ENCODE data around the gene ANGPTL2. TPM values are rescaled to one million over a fixed set of nuclear protein-coding genes. Genes with fewer than 3 reads are reported as not detected.

Gene ANGPTL2
- total RNA-seq, 1 donor from 2014 or later = 16.6 TPM

DNA sequence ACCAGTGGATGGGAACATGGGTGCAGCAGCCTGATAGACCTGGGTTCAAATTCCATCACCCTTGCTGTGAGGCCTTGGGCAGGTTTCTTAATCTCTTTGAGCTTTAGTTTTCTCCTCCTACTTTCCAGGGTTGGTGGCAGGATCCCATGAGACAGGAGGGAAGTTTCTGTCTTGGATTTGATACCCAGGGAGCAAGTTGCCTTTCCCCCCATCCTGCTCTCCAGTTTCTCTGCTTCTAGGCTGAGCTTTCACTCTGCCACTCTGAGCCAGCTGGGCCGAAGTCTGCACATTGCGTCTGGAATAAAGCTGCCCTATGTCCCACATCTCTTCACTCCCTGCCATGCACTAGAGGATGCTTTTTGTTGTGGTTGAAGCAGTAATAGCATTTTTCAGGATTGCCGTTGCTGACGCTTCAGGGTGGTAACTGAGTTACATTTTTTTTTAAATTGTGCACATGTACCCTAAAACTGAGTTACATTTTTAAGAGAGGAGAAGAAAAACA is 40.5 kb upstream of the ANGPTL2 start:
- no peak overlapping the region for H3K27ac Mint-ChIP-seq
- no peaks in the 10 kb centered on the region for H3K9me3 Mint-ChIP-seq
- TF ChIP-seq, protein P1, sequence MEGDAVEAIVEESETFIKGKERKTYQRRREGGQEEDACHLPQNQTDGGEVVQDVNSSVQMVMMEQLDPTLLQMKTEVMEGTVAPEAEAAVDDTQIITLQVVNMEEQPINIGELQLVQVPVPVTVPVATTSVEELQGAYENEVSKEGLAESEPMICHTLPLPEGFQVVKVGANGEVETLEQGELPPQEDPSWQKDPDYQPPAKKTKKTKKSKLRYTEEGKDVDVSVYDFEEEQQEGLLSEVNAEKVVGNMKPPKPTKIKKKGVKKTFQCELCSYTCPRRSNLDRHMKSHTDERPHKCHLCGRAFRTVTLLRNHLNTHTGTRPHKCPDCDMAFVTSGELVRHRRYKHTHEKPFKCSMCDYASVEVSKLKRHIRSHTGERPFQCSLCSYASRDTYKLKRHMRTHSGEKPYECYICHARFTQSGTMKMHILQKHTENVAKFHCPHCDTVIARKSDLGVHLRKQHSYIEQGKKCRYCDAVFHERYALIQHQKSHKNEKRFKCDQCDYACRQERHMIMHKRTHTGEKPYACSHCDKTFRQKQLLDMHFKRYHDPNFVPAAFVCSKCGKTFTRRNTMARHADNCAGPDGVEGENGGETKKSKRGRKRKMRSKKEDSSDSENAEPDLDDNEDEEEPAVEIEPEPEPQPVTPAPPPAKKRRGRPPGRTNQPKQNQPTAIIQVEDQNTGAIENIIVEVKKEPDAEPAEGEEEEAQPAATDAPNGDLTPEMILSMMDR (IDR thresholded peaks at IDR 0.05; ENCODE audit: unreplicated experiment) = no peak
- no peak overlapping the region for H3K4me3 Mint-ChIP-seq
- H3K27me3 Mint-ChIP-seq (ENCODE audit: low read depth) = no peaks in the 10 kb centered on the region
- DNase-seq (ENCODE audit: low spot score in 2 of 2, unreplicated experiment in 2 of 2) = no peak
- peaks cover 2% of the 10 kb centered on the region for H3K4me1 Mint-ChIP-seq
- H3K36me3 Mint-ChIP-seq = no peaks in the 10 kb centered on the region

DNA sequence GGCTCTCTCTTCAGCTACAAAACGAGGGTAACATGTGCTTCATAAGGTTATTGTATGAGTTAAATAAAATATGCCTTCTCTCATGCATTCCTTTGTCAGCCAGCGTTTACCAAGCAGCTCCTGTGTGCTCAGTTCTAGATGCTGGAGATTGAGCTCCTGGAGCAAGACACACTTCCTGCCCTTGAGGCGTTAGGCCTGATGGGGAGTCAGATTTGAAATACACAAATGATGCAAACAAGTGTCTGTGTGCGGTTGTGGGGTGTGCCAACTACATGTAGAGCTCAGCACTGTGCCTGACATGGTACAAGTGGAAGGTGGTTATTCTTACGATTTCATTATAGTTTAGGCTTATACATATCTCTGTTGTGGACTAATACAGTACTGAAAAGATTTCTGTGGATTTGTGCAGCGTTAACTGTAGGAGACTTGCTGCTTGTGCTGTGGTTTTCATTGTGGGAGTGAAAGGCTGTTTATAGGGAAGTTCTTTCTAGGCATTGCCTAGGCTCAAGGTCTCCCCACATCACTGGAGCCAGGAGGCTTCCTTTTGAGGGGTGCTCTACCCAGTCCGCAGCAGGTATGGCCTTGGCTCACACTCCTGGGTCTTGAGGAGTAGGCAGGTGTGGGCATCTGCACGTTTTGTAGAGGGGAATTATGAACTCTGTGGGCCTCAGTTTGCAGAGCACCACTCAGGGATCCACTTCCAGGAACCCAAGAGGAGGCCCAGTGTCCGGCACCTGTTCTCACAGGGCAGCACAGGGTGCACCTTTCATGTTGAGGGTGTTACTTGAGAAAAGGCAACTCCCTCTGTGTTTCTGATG is 39.8 kb upstream of the ANGPTL2 start:
- H3K9me3 Mint-ChIP-seq = no peaks in the 10 kb centered on the region
- H3K4me3 Mint-ChIP-seq = no peak overlapping the region
- H3K4me1 Mint-ChIP-seq = peaks cover 2% of the 10 kb centered on the region
- TF ChIP-seq, protein P1 (IDR thresholded peaks at IDR 0.05; ENCODE audit: unreplicated experiment) = no peak
- H3K27me3 Mint-ChIP-seq (ENCODE audit: low read depth) = no peaks in the 10 kb centered on the region
- no peak for DNase-seq (ENCODE audit: low spot score in 2 of 2, unreplicated experiment in 2 of 2)
- H3K27ac Mint-ChIP-seq = no peak overlapping the region
- no peaks in the 10 kb centered on the region for H3K36me3 Mint-ChIP-seq

DNA sequence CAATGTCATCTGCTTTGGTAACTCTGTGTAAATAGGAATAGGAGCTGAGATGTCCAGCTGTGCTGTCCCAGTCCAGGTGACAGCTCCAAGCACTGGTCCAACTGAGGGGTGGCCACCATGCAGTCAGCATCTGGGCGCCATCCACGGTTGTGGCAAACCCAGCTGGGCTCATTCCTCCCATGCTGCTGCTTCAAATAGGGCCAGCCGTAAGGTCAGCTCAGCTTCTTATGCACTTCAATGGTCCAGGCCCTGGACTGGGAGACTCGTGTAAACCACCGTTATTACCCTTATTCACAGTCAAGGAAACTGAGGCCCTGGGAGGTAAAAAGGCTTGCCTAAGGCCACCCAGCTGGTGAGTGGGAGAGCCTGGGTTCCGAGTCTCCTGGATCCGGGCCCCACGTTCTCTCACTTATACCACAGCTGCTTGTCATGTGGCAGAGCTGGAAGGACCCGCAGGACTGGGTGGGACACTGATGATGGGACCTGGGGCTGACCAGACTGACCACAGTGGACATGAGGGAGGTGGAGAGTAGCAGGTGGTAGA is 38.7 kb upstream of the ANGPTL2 start:
- Mint-ChIP-seq H3K27ac (no peak overlapping the region), H3K36me3 (no peaks in the 10 kb centered on the region), H3K27me3 (ENCODE audit: low read depth) (no peaks in the 10 kb centered on the region), H3K4me1 (peaks cover 2% of the 10 kb centered on the region), H3K9me3 (no peaks in the 10 kb centered on the region), H3K4me3 (no peak overlapping the region)
- DNase-seq (ENCODE audit: low spot score in 2 of 2, unreplicated experiment in 2 of 2) = no peak
- TF ChIP-seq, protein P1 (IDR thresholded peaks at IDR 0.05; ENCODE audit: unreplicated experiment) = no peak

DNA sequence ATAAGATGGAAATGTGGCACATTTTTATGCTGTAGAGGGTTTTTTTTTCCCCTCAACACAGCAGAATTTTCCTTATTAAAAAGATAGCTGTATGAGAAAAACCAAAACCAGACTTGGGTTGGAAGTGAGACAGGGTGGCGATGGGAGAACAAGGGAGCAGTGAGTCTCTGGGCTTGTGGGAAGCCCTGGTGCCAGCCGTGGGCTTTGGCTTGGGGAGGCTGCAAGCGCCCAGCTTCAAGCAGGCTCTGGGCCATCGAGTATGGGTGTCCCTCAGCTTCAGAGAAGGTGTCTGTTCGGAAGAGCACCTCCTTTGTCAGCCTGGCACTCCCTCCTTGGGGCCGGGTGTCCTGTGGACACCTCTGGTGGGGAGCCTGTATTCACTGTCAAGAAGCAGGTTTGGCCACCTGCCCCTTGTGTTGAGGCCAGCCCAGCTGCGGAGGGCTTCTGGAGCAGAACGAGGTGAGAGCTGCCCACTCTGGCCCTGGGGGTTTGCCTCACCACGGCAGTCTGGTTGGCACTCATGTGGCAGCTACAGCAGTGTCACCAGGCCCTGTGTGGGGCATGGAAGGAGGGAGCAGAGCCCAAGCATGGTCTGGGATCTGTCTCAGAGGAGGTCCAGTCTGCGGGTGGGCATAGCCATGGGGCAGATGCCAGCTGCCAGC is 37.6 kb upstream of the ANGPTL2 start:
- H3K36me3 Mint-ChIP-seq = no peaks in the 10 kb centered on the region
- H3K4me3 Mint-ChIP-seq = no peak overlapping the region
- TF ChIP-seq, protein P1 (IDR thresholded peaks at IDR 0.05; ENCODE audit: unreplicated experiment) = no peak
- no peak overlapping the region for H3K27ac Mint-ChIP-seq
- peaks cover 1% of the 10 kb centered on the region for H3K4me1 Mint-ChIP-seq
- H3K9me3 Mint-ChIP-seq = no peaks in the 10 kb centered on the region
- no peak for DNase-seq (ENCODE audit: low spot score in 2 of 2, unreplicated experiment in 2 of 2)
- no peaks in the 10 kb centered on the region for H3K27me3 Mint-ChIP-seq (ENCODE audit: low read depth)

DNA sequence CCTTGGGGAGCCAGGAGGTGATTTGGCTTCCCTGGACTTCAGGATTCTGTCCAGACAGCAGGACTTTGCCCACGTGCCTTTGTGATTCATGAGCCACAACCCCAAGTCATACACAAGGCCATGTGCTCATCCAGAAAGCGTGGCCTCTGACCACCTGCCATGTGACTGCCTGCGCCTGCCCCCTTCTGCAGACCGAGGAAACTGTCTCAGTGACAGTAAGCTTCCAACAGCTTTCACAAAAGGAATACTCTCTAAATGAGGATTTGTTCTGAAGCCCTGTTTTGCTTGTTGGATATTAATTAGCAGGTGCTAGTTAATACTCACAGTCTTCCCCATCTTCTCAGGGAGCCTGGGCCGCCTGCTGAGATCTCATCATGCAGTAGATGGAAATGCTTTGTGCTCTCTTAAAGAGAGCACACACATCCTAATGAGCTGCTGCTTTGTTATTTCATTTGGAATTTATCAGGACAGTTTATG is 36.9 kb upstream of the ANGPTL2 start:
- Mint-ChIP-seq H3K27me3 (ENCODE audit: low read depth) (no peaks in the 10 kb centered on the region), H3K36me3 (no peaks in the 10 kb centered on the region), H3K27ac (no peak overlapping the region), H3K4me3 (no peak overlapping the region), H3K9me3 (no peaks in the 10 kb centered on the region), H3K4me1 (no peaks in the 10 kb centered on the region)
- no peak for DNase-seq (ENCODE audit: low spot score in 2 of 2, unreplicated experiment in 2 of 2)
- TF ChIP-seq, protein P1 (IDR thresholded peaks at IDR 0.05; ENCODE audit: unreplicated experiment) = no peak

Data from mesothelial cell of epicardium (in vitro differentiated cells).